NCI-H2196 (cell line): Measurements from ENCODE around the gene PIH1D2.
A peak's percentile ranks its signal among the peaks of the same experiment; 100 is the strongest.
"Not testable (repeated sequence)": the region's sequence is repeated elsewhere in the genome, so short reads cannot be mapped to it uniquely, and the experiment has no call there.

Source experiments
- DNase-seq: peaks from one replicate; lab custom pipeline; 2025; ENCODE audit not compliant: unreplicated experiment; lab: John Stamatoyannopoulos, UW

The PIH1D2 gene

GRCh38 chr11:112057170-112057569 lies 16.6 kb downstream of the PIH1D2 start:
- DNase-seq: no peak

GRCh38 chr11:112051768-112052167 lies 22.0 kb downstream of the PIH1D2 start:
- DNase-seq: no peak

GRCh38 chr11:112050721-112051120 lies 23.1 kb downstream of the PIH1D2 start:
- DNase-seq: no peak

GRCh38 chr11:112049777-112050176 lies 24.0 kb downstream of the PIH1D2 start:
- DNase-seq: no peak

GRCh38 chr11:112048256-112048655 lies 25.6 kb downstream of the PIH1D2 start:
- not testable (repeated sequence) for DNase-seq

- not testable (repeated sequence) for DNase-seq
These were observed 27.2 kb downstream of the PIH1D2 start for GRCh38 chr11:112046647-112047046.

GRCh38 chr11:112044961-112045360 lies 28.9 kb downstream of the PIH1D2 start:
- DNase-seq: no peak

- DNase-seq: no peak
These were observed 30.9 kb downstream of the PIH1D2 start for GRCh38 chr11:112042961-112043304.

GRCh38 chr11:112042161-112042960 lies 31.5 kb downstream of the PIH1D2 start:
- no peak for DNase-seq

GRCh38 chr11:112037527-112037926 lies 36.3 kb downstream of the PIH1D2 start:
- no peak for DNase-seq

- DNase-seq: no peak
These were observed 39.9 kb downstream of the PIH1D2 start for GRCh38 chr11:112033902-112034301.

GRCh38 chr11:112029460-112029859 lies 44.4 kb downstream of the PIH1D2 start:
- no peak for DNase-seq

- not testable (repeated sequence) for DNase-seq
These were observed 46.9 kb downstream of the PIH1D2 start for GRCh38 chr11:112026784-112027410.

- no peak for DNase-seq
These were observed 48.1 kb downstream of the PIH1D2 start for GRCh38 chr11:112025707-112026106.

- peak; percentile 90 for DNase-seq
These were observed 48.8 kb downstream of the PIH1D2 start, which contains the start of gene DLAT for GRCh38 chr11:112024773-112025678. Gene DLAT, plus strand, starts transcription at chr11:112025408. Its CDS starts 65 bp downstream, at chr11:112025473.

- no peak for DNase-seq
These were observed 49.5 kb downstream of the PIH1D2 start for GRCh38 chr11:112024178-112024772.

- no peak for DNase-seq
These were observed 50.7 kb downstream of the PIH1D2 start for GRCh38 chr11:112023104-112023503.

- no peak for DNase-seq
These were observed 54.8 kb downstream of the PIH1D2 start for GRCh38 chr11:112019066-112019465.
